IMR-90 (cell line): ENCODE data around the gene VARS2. TPM values are rescaled to one million over a fixed set of nuclear protein-coding genes. Genes with fewer than 3 reads are reported as not detected.

ENCODE experiments used
- ATAC-seq: fragments of 200-7000 bp; cut with Tn5 transposase; 2 replicates; pipeline ENCODE4 v1.9.1; 2020; ENCODE audit warnings: low read depth, mild to moderate bottlenecking, moderate library complexity
- BruUV-seq: library from RNA; stranded (reverse); fragments of 400-500 nt; replicated peaks from 2 replicates; lab custom pipeline; 2021; lab: Mats Ljungman, UMichigan
- CTCF ChIA-PET: fragments of 300-600 bp; formaldehyde crosslinking; extraction: SDS; loops from one replicate; lab custom pipeline; 2021; ENCODE audit warnings: antibody characterized with exemption; lab: Yijun Ruan, JAX
- POLR2A ChIA-PET: fragments of 300-600 bp; sonication (Branson Sonifier 250); formaldehyde crosslinking; loops from one replicate; lab custom pipeline; 2022; ENCODE audit warnings: antibody characterized with exemption; ENCODE audit not compliant: unreplicated experiment; lab: Charles Lee
- DNase-seq: peaks from one replicate; pipeline ENCODE4 v3.0.0; 2013
- H2AFZ ChIP-seq: replicated peaks from 2 replicates; pipeline ENCODE3; 2013; ENCODE audit warnings: low read length, mild to moderate bottlenecking; ENCODE audit not compliant: poor library complexity
- H2AK5ac ChIP-seq: 2 replicates; pipeline ENCODE4 v1.6.1; 2013; ENCODE audit warnings: low read depth, low read length, inconsistent platforms
- H2AK9ac ChIP-seq: replicated peaks from 2 replicates; pipeline ENCODE3; 2013; ENCODE audit warnings: mild to moderate bottlenecking, low read depth, low read length, moderate library complexity; ENCODE audit not compliant: poor library complexity
- H2BK120ac ChIP-seq: 2 replicates; pipeline ENCODE4 v1.6.1; 2013; ENCODE audit warnings: low read depth, low read length, inconsistent platforms
- H2BK15ac ChIP-seq: 3 replicates; pipeline ENCODE4 v1.6.1; 2013; ENCODE audit warnings: low read depth, low read length, inconsistent platforms
- H2BK20ac ChIP-seq: 2 replicates; pipeline ENCODE4 v1.6.1; 2013; ENCODE audit warnings: low read depth, mild to moderate bottlenecking, inconsistent platforms, low read length, moderate library complexity
- H2BK5ac ChIP-seq: 2 replicates; pipeline ENCODE4 v1.6.1; 2013; ENCODE audit warnings: mild to moderate bottlenecking, low read depth, low read length, inconsistent platforms; ENCODE audit not compliant: poor library complexity, severe bottlenecking
- H3K14ac ChIP-seq: replicated peaks from 2 replicates; pipeline ENCODE4 v1.6.1; 2013; ENCODE audit warnings: low read depth, low read length, inconsistent platforms
- H3K18ac ChIP-seq: 2 replicates; pipeline ENCODE4 v1.6.1; 2013; ENCODE audit warnings: low read depth, low read length, control low read depth
- H3K23ac ChIP-seq: 2 replicates; pipeline ENCODE4 v1.6.1; 2013; ENCODE audit warnings: low read depth, low read length, inconsistent platforms
- H3K27ac ChIP-seq: 2 replicates; pipeline ENCODE4 v1.5.1; 2013; ENCODE audit warnings: mild to moderate bottlenecking, control low read depth, low read length; ENCODE audit not compliant: insufficient read depth
- H3K27me3 ChIP-seq: 2 replicates; pipeline ENCODE4 v1.6.1; 2013; ENCODE audit warnings: low read length; ENCODE audit not compliant: control insufficient read depth, insufficient read depth
- H3K36me3 ChIP-seq: 2 replicates; pipeline ENCODE4 v1.6.1; 2013; ENCODE audit warnings: low read length, mixed read lengths; ENCODE audit not compliant: control insufficient read depth, insufficient read depth
- H3K4ac ChIP-seq: 2 replicates; pipeline ENCODE4 v1.6.1; 2013; ENCODE audit warnings: low read depth, low read length, inconsistent platforms
- H3K4me1 ChIP-seq: 2 replicates; pipeline ENCODE4 v1.6.1; 2013; ENCODE audit warnings: low read length, mixed read lengths; ENCODE audit not compliant: control insufficient read depth, insufficient read depth
- H3K4me2 ChIP-seq: 2 replicates; pipeline ENCODE4 v1.6.1; 2013; ENCODE audit warnings: low read depth, mild to moderate bottlenecking, control low read depth, low read length, moderate library complexity
- H3K4me3 ChIP-seq: 2 replicates; pipeline ENCODE4 v1.5.1; 2013; ENCODE audit warnings: low read depth, mild to moderate bottlenecking, control low read depth, low read length, moderate library complexity; ENCODE audit not compliant: insufficient read depth
- H3K56ac ChIP-seq: 2 replicates; pipeline ENCODE4 v1.6.1; 2013; ENCODE audit warnings: low read length, inconsistent platforms; ENCODE audit not compliant: insufficient read depth; ENCODE audit errors: extremely low read depth
- H3K79me1 ChIP-seq, 2 experiments: 2 replicates each; pipeline ENCODE4 v1.6.1; 2013; ENCODE audit warnings: low read length in 2 of 2, inconsistent platforms in 1 of 2, low read depth in 1 of 2
- H3K9ac ChIP-seq: 2 replicates; pipeline ENCODE4 v1.6.1; 2013; ENCODE audit warnings: low read depth, low read length, control low read depth
- H3K9me1 ChIP-seq: 2 replicates; pipeline ENCODE4 v1.6.1; 2013; ENCODE audit warnings: low read length, inconsistent platforms; ENCODE audit not compliant: insufficient read depth
- H3K9me3 ChIP-seq: 2 replicates; pipeline ENCODE4 v1.6.1; 2013; ENCODE audit warnings: low read length; ENCODE audit not compliant: control insufficient read depth, insufficient read depth
- H4K20me1 ChIP-seq: 2 replicates; pipeline ENCODE4 v1.6.1; 2013; ENCODE audit warnings: low read length, inconsistent platforms; ENCODE audit not compliant: insufficient read depth
- H4K5ac ChIP-seq: 2 replicates; pipeline ENCODE4 v1.6.1; 2013; ENCODE audit warnings: mild to moderate bottlenecking, low read depth, low read length, control low read depth
- H4K8ac ChIP-seq, 2 experiments: 2 replicates each; pipeline ENCODE4 v1.6.1; 2013; ENCODE audit warnings: low read depth in 2 of 2, low read length in 2 of 2, control low read depth in 1 of 2, inconsistent platforms in 1 of 2
- H4K91ac ChIP-seq: 2 replicates; pipeline ENCODE4 v1.6.1; 2013; ENCODE audit warnings: low read depth, low read length, inconsistent platforms; ENCODE audit not compliant: insufficient read depth
- BHLHE40 ChIP-seq: fragments of 150-350 bp; IDR thresholded peaks from 2 replicates; pipeline ENCODE4 v1.6.1; 2016; ENCODE audit warnings: mild to moderate bottlenecking, low read depth, low read length
- CHD1 ChIP-seq: IDR thresholded peaks from 2 replicates; pipeline ENCODE4 v1.6.1; 2012; ENCODE audit warnings: low read depth, low read length, improper control_type of control experiment
- FOS ChIP-seq: fragments of 150-350 bp; IDR thresholded peaks from 2 replicates; pipeline ENCODE4 v1.6.1; 2016; ENCODE audit warnings: low read depth, low read length
- MAZ ChIP-seq: IDR thresholded peaks from 2 replicates; pipeline ENCODE4 v1.6.1; 2012; ENCODE audit warnings: low read depth, mild to moderate bottlenecking, low read length, improper control_type of control experiment, moderate library complexity, borderline replicate concordance
- RAD21 ChIP-seq: IDR thresholded peaks from 2 replicates; pipeline ENCODE4 v1.6.1; 2012; ENCODE audit warnings: low read length, improper control_type of control experiment
- RFX5 ChIP-seq: IDR thresholded peaks from 2 replicates; pipeline ENCODE4 v1.8.0; 2012; ENCODE audit warnings: low read depth, mild to moderate bottlenecking, low read length, moderate library complexity
- SMC3 ChIP-seq: fragments of 150-350 bp; IDR thresholded peaks from 2 replicates; pipeline ENCODE4 v1.6.1; 2016; ENCODE audit warnings: low read depth, mild to moderate bottlenecking, antibody characterized with exemption, low read length, moderate library complexity
- WGBS, 2 experiments: methylation state at CpG; one replicate each; pipeline versions ENCODE4 v1.1.5 to v1.1.7; 2013; ENCODE audit warnings: missing lambda C conversion rate in 2 of 2; ENCODE audit not compliant: insufficient read length in 1 of 2; ENCODE audit errors: extremely low coverage in 2 of 2; 5-methylcytosine and 5-hydroxymethylcytosine counted together
- dilution Hi-C: fragments of 300-500 bp; cut with HindIII; formaldehyde crosslinking; loops from one replicate; pipeline ENCODE4 v1.14.3; 2018; ENCODE audit warnings: low sequenced_read_pairs; ENCODE audit not compliant: unreplicated experiment
- in situ Hi-C: fragments of 300-500 bp; cut with MboI; formaldehyde crosslinking; loops from 3 replicates; pipeline ENCODE4 v1.14.3; 2019; ENCODE audit warnings: low sequenced_read_pairs, inconsistent platforms, mixed read lengths
- intact Hi-C: fragments of 100-400 bp; cut with micrococcal nuclease; formaldehyde crosslinking; loops from 2 replicates; pipeline ENCODE4 v1.10.0; 2022
- polyA plus RNA-seq, 3 experiments: library from polyadenylated mRNA; depleted of rRNA; stranded (reverse); fragments of >200 nt; gene quantifications; 2 replicates each; pipeline ENCODE4 v1.2.3, GENCODE V29; 2012; ENCODE audit warnings: low replicate concordance in 1 of 3
- total RNA-seq: library from RNA; depleted of rRNA; stranded (reverse); fragments of >200 nt; gene quantifications from 2 replicates; pipeline ENCODE4 v1.2.3, GENCODE V29; 2012
- TF ChIP-seq, protein P1 (sequence below): fragments of 150-350 bp; IDR thresholded peaks from 2 replicates; pipeline ENCODE4 v1.6.1; 2016; ENCODE audit warnings: low read depth, mild to moderate bottlenecking, low read length, moderate library complexity, borderline replicate concordance

VARS2 gene
- total and polyA plus RNA-seq, 2 of the 4 experiments (the other 2 are of a cell fraction), result 7.2 to 14.0 TPM

DNA sequence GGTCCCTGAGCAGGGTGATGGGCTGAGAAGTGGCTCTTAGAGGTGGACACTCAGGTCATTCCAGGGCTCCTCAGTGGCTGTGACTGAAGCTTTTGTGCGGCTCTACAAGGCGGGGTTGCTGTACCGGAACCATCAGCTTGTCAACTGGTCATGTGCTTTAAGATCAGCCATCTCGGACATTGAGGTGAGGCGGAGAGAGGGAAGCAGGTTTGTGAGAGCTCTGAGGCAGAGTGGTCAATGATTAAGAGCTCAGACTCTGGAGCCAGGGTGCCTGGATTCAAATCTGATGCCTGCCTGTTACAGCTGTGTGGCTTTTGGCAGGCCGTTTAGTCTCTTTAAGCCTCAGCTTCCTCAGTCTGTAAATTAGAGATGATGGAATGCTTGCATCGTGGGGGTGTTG is 3.0 kb downstream of the VARS2 start:
- H3K4ac ChIP-seq, result no peak overlapping the region
- H3K36me3 ChIP-seq, result peaks cover 35% of the 10 kb centered on the region
- H2AK9ac ChIP-seq, result no peak overlapping the region
- no peaks in the 10 kb centered on the region for H3K9me3 ChIP-seq
- peaks cover 5 to 6% of the 10 kb centered on the region in 2 experiments; a peak in 1 of 4 replicates for H3K79me1 ChIP-seq
- H3K56ac ChIP-seq, result no peak overlapping the region
- TF ChIP-seq FOS (no peak), MAZ (no peak), RFX5 (no peak), SMC3 (no peak), CHD1 (no peak), RAD21 (no peak), BHLHE40 (no peak)
- TF ChIP-seq, protein P1, sequence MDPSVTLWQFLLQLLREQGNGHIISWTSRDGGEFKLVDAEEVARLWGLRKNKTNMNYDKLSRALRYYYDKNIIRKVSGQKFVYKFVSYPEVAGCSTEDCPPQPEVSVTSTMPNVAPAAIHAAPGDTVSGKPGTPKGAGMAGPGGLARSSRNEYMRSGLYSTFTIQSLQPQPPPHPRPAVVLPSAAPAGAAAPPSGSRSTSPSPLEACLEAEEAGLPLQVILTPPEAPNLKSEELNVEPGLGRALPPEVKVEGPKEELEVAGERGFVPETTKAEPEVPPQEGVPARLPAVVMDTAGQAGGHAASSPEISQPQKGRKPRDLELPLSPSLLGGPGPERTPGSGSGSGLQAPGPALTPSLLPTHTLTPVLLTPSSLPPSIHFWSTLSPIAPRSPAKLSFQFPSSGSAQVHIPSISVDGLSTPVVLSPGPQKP, result no peak
- intact Hi-C loops, result loop anchor here (10.0 kb wide), 1 partner anchor 278 kb away; no protein-coding TSS in a partner anchor
- peaks cover 12% of the 10 kb centered on the region for H3K4me1 ChIP-seq
- H4K91ac ChIP-seq, result no peak overlapping the region
- ATAC-seq (no peak), DNase-seq (no peak)
- no peak overlapping the region for H2BK120ac ChIP-seq
- no peak overlapping the region for H3K23ac ChIP-seq
- H3K18ac ChIP-seq, result no peak overlapping the region
- H3K27me3 ChIP-seq, result no peaks in the 10 kb centered on the region
- H2BK5ac ChIP-seq, result no peak overlapping the region
- H3K14ac ChIP-seq, result no peak overlapping the region
- H3K4me2 ChIP-seq, result no peak overlapping the region
- no peak overlapping the region for H4K8ac ChIP-seq
- H3K9ac ChIP-seq, result no peak overlapping the region
- H2AK5ac ChIP-seq, result no peak overlapping the region
- in situ Hi-C loops, result loop anchor here (5.0 kb wide), 1 partner anchor 160 kb away; no protein-coding TSS in a partner anchor
- POLR2A ChIA-PET, result no interaction called here
- H3K9me1 ChIP-seq, result no peaks in the 10 kb centered on the region
- CTCF ChIA-PET, result interaction anchor here (3.1 kb wide), 1 partner anchor 154 kb away, joined by 12 read pairs; no protein-coding TSS in a partner anchor
- no TSS peak for BruUV-seq
- no peak overlapping the region for H2AFZ ChIP-seq
- no peak overlapping the region for H3K27ac ChIP-seq
- no peak overlapping the region for H2BK15ac ChIP-seq
- H4K5ac ChIP-seq, result no peak overlapping the region
- H3K4me3 ChIP-seq, result no peak overlapping the region
- dilution Hi-C loops, result no loop called here
- no peak overlapping the region for H2BK20ac ChIP-seq
- no peaks in the 10 kb centered on the region for H4K20me1 ChIP-seq
- WGBS, 2 experiments, result 93% methylated on average over 5 of the region's 7 CpGs; no CpG with 5 or more reads in 1 of the 2 experiments
